NCI-H82 treated with DMSO at 0.1 percent for 48 hours (cell line): ENCODE results near the gene PLEKHB2.
"Not testable (repeated sequence)": the region's sequence is repeated elsewhere in the genome, so short reads cannot be mapped to it uniquely, and the experiment has no call there.

ENCODE experiments used
- DNase-seq: peaks from one replicate; lab custom pipeline; 2025; ENCODE audit not compliant: unreplicated experiment; lab: John Stamatoyannopoulos, UW

PLEKHB2 gene

GRCh38 chr2:131142849-131143248, 37.7 kb downstream of the PLEKHB2 start:
- no peak for DNase-seq

- DNase-seq: no peak
These were observed 38.7 kb downstream of the PLEKHB2 start for GRCh38 chr2:131143803-131144202.

GRCh38 chr2:131145040-131145439, 39.9 kb downstream of the PLEKHB2 start:
- no peak for DNase-seq

GRCh38 chr2:131146231-131146630, 41.1 kb downstream of the PLEKHB2 start:
- no peak for DNase-seq

- no peak for DNase-seq
These were observed 41.6 kb downstream of the PLEKHB2 start for GRCh38 chr2:131146749-131147148.

- no peak for DNase-seq
These were observed 43.3 kb downstream of the PLEKHB2 start for GRCh38 chr2:131148426-131148825.

GRCh38 chr2:131150109-131150508, 45.0 kb downstream of the PLEKHB2 start:
- not testable (repeated sequence) for DNase-seq

- no peak for DNase-seq
These were observed 46.3 kb downstream of the PLEKHB2 start for GRCh38 chr2:131151398-131151797.

- DNase-seq: no peak
These were observed 46.9 kb downstream of the PLEKHB2 start for GRCh38 chr2:131152074-131152473.

GRCh38 chr2:131153529-131153928, 48.4 kb downstream of the PLEKHB2 start:
- no peak for DNase-seq

GRCh38 chr2:131154071-131154531, 49.0 kb downstream of the PLEKHB2 start:
- DNase-seq: peak; percentile 24

- no peak for DNase-seq
These were observed 49.5 kb downstream of the PLEKHB2 start for GRCh38 chr2:131154647-131155046.

- no peak for DNase-seq
These were observed 50.2 kb downstream of the PLEKHB2 start for GRCh38 chr2:131155208-131155855.

- DNase-seq: no peak
These were observed 51.5 kb downstream of the PLEKHB2 start for GRCh38 chr2:131156452-131157149.

GRCh38 chr2:131165562-131165961, 60.4 kb downstream of the PLEKHB2 start:
- DNase-seq: not testable (repeated sequence)

GRCh38 chr2:131168538-131168937, 63.4 kb downstream of the PLEKHB2 start:
- DNase-seq: no peak

- DNase-seq: not testable (repeated sequence)
These were observed 72.9 kb downstream of the PLEKHB2 start for GRCh38 chr2:131178050-131178449.

- DNase-seq: not testable (repeated sequence)
These were observed 73.7 kb downstream of the PLEKHB2 start for GRCh38 chr2:131178721-131179418.

GRCh38 chr2:131181451-131181850, 76.3 kb downstream of the PLEKHB2 start:
- not testable (repeated sequence) for DNase-seq

GRCh38 chr2:131193421-131193820, 88.3 kb downstream of the PLEKHB2 start:
- DNase-seq: not testable (repeated sequence)

GRCh38 chr2:131196186-131196585, 91.0 kb downstream of the PLEKHB2 start:
- not testable (repeated sequence) for DNase-seq
